ENCODE measurements around the gene CHD3.

GRCh38 chr17:7859028-7859427 is 29.6 kb upstream of the CHD3 start:
- TF ChIP-seq CTCF (IDR thresholded peaks at IDR 0.05) (no peak), TAF1 (IDR thresholded peaks at IDR 0.05; ENCODE audit: borderline replicate concordance, low read depth, low read length) (no peak), ELF1 (IDR thresholded peaks at IDR 0.05) (no peak), YY1 (IDR thresholded peaks at IDR 0.05; ENCODE audit: low read depth) (no peak), CHD2 (IDR thresholded peaks at IDR 0.05; ENCODE audit: low read length, partially characterized antibody) (no peak), MXI1 (IDR thresholded peaks at IDR 0.05; ENCODE audit: low read depth, low read length) (no peak), TCF12 (IDR thresholded peaks at IDR 0.05) (no peak), NRF1 (IDR thresholded peaks at IDR 0.05; ENCODE audit: low read depth, low read length) (no peak), RFX5 (IDR thresholded peaks at IDR 0.05; ENCODE audit: low read length) (no peak), FOSL2 (IDR thresholded peaks at IDR 0.05; ENCODE audit: borderline replicate concordance, low read depth) (no peak), PBX3 (IDR thresholded peaks at IDR 0.05) (no peak), SMC3 (IDR thresholded peaks at IDR 0.05; ENCODE audit: low read depth, low read length) (no peak), GATA2 (CRISPR knock-in tag; IDR thresholded peaks at IDR 0.05) (no peak), USF2 (IDR thresholded peaks at IDR 0.05; ENCODE audit: borderline replicate concordance, low read depth, low read length) (no peak)

All from SK-N-SH (cell line).